HG03159 (cell line): ENCODE results near the gene ATP6V1B1.
A peak's percentile ranks its signal among the peaks of the same experiment; 100 is the strongest.

Experiments used
- ATAC-seq: cut with Tn5 transposase; IDR thresholded peaks from one replicate; pipeline ENCODE4 v1.9.1; 2021; ENCODE audit warnings: mild to moderate bottlenecking, moderate library complexity; ENCODE audit not compliant: unreplicated experiment

Gene ATP6V1B1

DNA sequence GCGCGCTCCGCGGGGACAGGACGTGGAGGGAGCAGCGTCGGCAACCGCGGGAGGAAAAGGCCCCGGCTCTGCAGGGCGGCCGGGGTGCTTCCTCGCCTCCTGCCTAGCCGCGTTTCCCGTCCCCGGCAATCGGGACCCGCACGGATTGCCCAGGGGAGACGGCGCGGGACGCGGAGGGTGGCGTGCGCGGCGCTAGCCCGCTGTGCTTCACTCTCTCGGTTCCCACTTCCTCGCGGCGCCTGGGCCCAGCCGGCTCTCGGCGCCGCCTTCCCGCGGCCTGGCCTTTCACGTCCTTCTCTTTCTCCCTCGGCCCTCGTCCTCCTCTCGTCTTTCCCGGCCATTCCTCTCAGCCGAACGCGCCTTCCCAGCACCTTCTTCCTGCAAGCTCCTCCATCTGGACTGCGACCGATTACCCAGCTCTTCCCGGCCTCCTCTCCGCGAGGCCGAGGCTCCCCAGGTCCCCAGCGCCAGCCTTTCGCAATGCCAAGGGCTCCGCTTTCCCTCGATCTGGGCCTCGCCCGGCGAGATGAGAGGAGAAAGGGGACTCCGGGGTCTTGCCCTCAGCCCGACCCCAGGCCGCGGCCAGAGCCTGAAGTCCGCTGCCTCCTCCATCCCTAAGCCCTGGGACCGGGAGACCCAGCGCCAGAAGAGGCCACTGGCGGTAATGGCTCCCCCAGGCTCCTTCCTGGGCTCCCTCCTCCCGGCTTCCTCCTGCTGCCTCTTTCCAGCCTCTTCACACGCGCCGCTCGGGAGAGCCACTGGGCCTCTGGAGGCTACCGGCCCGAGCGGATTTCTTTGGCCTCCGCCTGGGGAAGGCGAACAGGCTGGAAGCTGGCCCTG, 34.3 kb upstream of the ATP6V1B1 start:
- ATAC-seq, result no peak

DNA sequence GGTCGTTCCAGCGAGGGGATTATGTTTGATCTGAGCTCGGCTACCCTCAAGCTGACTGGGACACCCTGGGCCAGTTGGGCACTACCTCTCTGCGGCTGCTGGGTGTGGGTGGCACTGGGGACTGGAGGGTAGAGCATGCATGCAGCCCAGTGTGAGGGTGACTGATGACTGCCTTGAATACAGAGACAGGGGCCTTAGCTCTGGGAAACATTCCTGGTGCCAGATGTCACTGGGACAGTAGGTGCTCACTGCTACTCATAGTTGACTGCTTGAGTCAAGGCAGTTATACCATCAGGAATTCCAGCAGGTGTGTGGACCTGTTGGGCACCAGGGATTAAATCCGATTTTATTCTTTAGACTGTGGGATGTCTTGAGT, 33.6 kb upstream of the ATP6V1B1 start:
- no peak for ATAC-seq

DNA sequence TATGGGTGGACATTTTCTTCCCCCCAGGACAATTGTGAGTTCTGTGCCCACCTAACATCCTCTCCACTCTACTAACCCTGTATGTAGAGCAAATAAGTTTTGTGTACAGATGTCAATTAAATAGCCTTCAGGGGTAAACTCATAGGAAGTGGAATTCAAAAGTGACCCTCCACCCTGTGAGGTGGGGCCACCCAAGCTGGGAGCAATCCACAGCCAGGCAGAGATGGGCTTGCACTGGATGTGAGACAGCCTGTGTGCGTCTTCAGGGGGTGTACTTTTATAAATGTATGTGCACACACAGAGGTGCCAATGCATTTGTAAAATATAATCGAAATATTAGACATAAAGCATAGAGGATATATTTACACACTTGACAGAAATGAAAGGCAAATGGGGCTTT, 33.1 kb upstream of the ATP6V1B1 start:
- ATAC-seq, result no peak

DNA sequence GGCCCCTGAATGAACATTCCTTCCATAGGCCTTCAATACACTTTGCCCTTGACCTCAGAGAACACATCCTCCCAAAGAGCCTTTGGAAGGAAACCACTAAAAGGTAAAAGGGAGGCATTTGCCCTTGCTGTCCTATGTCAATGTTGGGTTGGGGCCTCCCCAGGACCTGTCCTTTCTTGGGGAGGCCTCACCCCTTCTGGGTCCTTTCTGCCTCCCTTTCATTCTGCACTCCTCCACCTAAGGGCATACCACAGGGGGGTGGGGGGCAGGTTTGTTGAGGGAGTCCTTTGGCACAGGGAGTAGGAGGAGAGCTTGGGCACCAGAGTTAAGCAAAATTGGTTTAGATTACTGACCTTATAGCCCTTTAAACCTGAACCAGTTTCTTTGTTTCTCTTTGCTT, 32.5 kb upstream of the ATP6V1B1 start:
- ATAC-seq, result no peak

DNA sequence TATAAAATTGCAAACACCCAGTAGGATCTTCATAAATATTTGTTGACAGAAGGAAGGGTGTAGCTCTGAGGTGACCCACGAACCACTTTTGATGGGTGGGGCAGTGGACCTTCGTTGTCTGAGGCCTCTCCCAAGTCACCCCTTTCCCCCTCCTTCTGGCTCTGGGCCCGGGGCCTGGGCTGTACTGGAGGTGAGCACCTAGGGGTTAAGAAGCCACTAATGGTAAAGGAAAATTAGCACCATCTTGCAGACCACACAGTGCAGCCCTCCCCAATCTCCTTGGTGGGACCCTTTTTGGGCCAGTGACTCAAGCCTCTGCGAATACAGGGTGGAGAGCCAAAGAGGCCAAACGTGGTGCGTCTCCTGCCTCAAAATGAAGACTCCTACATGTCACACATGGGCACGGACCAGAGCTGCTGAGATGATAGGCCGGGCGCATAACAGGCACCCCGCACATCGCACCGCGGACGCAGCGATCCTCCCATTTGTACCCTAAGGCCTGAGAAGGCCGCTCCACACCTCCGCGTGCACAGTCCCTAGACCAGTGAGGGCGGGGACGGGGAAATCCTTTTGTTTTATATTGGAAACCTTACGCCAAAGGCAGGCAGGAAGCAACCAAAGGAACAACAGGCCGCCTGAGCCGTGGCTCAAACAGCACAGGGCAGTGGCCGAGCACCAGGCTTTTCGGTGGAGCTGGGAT, 31.9 kb upstream of the ATP6V1B1 start:
- ATAC-seq, result no peak

DNA sequence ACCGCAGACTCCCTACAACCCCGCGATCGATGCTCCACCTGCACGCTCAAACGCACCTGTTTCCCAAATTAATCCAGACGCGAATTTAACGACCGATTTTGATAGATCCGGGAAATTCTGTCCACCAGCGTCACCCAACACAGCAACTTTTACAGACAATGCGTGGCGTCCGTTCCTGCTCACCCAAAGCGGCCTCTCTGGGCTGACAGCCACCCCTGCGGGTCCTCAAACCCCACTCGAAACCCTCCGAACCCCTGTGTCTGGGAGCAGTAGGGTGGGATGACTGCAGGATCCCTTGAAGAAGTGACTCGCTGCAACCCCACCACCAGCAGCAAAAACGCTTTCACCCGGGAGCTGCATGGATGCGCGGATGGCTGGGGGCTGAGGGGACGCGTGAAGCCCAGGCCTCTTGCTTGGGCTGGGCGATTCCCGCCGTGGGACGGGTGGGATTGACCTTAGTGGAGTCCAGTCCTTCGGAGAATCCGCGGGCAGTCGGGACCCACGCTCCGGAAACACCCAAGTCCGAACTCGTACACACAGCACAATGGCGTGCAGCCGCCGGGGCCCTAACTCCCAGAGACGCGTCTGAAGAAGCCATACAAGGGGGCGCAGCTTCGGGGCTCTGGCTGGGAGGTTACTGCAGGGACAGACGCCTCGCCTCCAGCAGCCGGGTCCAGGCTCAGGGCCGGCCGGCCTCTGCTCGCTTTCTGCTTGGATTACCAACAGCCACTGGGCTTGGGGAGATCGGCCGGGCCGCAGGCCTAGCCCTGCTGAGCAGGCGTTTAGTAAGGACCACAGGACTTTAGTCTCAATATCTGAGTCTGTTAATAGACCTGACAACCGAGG, 31.1 kb upstream of the ATP6V1B1 start:
- no peak for ATAC-seq

DNA sequence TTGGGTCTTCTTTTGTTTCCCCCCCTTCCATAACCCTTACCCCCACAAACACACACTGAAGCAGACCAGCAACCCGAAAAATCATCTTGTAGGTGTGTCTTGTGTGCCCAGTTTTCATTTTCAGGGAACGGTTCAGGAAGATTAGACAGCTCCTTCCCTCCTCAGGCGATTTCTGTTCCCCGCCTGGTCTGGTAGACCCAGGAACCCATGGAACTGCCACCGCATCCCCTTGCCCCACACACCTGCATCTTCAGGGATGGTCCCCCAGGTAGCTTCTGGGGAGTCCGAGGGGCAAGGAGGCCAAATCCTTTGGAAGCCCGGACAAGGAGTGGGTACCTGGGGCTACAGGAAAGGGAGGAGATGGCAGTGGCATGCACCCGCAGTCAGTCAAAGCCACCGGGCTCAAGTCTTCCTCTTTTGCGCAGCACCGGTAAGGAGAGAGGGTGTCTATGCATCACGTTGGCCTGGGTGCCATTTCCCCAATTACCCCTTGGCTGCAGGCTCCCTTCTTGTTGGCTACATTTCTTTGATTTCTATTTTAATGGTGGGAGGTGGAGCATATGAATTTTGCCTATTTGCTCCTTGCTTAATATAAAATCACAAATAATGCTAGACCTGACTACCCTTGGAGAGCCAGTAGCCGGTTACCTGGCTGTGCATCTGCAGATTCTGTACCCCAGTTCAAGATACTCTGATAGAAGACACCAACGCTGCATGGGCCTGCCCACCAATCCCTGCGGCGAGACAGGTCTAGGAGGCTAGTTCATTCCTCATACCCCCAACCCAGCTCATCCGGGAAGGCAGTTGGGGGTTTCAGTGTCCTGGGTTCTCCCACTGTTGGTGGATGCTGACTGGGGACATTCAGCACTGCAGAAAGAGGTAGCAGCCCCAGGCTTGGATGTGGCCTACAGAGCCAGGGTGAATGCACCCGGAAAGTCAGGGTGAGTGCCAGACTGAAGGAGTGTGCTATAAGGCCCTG, 30.0 kb upstream of the ATP6V1B1 start:
- ATAC-seq, result no peak

DNA sequence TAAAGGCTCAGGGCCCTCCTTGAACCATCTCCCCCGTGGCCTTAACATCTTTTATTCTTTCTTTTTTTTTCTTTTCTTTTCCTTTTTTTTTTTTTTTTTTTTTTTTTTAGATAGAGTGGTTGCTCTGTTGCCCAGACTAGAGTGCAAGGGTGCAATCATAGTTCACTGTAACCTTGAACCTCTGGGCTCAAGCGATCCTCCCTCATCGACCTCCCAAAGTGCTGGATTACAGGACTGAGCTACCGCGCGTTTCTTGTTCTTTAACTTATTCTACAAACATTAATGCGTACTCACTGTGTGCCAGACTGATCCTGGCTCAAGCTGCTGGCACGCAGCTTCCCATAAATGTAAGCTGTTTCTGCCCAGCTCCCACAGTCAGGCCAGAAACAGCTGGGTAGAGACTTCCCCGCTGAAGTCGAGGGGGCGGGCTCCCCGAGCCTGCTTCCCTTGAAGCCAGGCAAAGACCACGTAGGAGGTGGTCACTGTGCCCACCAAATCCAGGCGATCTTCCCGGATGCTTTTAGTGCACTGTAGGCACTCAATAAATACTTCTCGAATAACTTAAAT, 29.2 kb upstream of the ATP6V1B1 start:
- no peak for ATAC-seq

DNA sequence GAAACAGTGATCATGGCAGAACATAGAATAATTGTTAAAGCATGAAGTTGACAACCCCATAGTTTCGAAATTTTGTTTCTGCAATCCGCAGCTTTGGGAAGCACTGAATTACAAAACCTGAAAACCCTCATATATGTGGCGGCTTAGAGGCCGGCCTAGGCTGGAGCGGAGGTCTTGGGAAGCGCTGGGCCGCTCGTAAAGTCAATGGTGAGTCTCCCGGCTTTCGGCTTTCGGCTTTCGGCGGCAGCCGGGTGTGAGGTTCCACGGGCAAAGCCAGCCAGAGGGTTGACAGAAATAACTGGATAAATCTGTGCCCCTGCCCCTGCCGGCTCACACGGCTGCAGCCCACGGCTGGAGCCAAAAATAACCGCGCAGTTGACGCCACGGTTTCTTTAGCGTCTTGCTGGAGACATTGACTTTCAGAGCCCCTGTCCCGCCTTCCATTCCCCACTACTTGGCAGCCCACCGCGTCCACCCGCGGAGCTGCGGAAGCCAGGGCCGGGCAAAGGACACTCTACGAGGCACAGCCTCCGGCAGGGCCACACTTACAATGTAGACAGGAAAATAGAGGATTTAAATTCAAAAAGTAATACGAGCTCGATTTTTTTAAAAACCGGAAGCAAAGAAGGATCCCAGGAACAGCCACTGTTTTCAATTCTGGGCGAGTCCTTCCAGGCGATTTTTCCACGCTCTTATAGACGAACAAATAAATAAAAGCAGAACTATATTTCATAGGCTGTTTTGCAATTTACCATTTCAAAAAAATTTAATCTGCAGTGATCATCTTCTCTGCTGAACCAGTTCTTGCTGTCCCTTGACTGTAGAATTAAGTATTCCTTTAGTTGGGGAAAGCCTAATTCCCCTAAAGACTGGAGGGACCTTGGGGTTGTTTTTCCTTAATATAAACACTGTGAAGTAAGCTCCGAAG, 28.3 kb upstream of the ATP6V1B1 start:
- no peak for ATAC-seq

DNA sequence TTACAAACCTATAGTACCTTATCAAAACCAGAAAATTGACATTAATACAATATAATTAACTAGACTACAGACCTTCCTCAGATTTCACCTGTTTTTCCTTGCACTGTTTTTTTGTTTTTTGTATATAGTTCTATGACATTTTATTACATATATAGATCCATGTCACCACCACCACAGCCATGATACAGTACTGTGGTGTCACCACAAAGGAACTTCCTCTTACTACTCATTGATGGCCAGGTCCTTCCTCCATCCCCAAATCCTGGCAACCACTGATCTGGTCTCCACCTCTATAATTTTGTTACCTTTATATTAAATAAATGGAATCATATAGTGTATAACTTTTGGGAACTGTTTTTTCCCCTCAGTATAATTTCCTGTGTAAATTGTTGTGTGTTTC, 19.4 kb upstream of the ATP6V1B1 start:
- no peak for ATAC-seq

DNA sequence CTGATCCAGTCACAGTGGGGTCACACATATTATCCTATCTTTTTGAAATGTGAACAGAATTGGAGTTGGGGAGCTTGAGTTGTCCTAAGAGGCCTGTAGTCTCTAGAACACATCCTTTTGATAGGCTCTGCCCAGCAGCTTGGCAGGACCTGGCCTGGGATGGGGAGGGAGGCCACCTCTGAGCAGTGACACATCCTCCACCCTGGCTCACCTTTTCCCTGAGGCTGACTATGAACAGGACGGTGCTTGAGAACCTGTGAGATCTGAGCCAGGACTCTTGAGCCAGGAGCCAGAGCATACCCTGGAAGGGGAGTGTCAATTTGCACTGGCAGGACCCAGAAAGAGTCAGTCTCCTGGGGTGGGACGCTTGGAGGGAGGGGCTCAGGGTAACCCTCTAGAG, 17.7 kb upstream of the ATP6V1B1 start:
- no peak for ATAC-seq

DNA sequence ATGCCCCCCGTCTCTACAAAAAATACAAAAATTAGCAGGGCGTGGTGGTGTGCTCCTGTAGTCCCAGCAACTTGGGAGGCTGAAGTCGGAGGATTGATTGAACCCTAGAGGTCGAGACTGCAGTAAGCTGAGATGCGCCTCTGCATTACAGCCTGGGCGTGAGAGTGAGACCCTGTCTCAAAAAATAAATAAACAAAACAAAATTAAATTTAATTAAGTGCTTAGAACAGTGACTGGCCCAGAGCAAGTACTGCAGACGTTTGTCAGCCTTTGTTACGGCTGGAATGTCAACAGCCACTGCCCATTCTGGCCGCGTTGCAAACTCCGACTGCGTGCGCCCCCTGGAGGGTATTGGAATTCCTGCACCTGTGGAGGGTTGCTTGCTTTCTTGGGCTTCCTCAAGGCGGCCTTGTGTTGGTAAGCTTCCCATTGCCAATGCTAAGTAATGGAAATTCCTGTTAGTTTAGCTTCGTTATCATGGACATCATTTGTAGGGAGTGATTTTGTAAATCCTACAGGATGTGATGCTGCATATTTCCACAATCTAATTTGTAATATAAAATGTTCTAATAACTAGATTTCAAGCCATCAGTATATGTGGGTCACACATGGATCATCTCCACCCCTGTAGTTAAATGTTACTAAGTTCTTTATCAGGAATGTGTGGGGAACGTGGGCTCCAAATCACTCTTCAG, 15.9 kb upstream of the ATP6V1B1 start:
- ATAC-seq, result peak; percentile 70

DNA sequence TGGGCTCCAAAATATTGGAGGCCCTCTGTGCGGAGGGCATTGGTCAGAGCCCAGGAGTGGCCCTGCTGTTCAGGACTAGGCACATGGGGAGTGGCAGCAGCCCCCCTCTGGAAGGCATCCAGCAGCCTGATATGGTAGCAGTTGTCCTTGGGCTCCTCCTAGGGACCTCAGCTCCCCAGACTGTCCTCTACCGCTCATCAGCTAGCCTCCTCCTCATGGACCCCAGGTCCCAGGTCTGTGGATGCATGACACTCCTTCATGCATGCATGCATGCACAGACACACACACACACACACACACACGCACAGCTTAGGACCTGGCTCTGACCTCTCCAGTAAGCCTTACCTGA, 15.4 kb upstream of the ATP6V1B1 start:
- no peak for ATAC-seq

DNA sequence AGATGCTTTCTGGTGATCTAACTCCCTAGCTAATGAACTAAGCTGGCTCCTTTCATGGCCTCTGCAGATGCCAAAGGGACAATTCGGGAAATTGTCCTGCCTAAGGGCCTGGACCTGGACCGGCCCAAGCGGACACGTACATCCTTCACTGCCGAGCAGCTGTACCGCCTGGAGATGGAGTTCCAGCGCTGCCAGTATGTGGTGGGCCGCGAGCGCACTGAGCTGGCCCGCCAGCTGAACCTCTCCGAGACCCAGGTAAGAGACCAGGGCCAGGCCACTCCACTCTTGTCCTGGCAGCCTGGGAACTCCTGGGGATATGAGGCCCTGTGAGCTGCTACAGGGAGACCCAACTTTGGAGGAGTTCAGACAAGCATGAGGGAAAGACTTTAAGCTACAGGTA, 14.7 kb upstream of the ATP6V1B1 start:
- no peak for ATAC-seq

DNA sequence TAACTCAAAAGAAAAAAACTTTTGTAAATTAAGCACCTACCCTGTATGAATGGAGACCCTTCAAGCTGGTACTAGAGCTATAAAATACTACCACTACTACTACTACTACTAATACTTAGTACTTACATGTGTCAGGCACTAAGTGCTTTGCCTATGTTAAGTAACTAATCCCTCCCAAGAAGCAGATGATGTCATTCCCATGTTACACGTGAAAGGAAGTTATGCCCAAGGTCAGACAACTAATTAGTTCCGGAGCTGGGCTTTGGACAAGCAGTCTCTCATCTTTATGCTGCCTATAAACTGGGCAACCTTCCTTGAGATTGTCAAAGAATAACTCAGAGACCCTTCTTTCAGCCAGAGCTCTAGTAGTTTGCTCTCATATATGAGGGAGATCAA, 13.9 kb upstream of the ATP6V1B1 start:
- no peak for ATAC-seq

DNA sequence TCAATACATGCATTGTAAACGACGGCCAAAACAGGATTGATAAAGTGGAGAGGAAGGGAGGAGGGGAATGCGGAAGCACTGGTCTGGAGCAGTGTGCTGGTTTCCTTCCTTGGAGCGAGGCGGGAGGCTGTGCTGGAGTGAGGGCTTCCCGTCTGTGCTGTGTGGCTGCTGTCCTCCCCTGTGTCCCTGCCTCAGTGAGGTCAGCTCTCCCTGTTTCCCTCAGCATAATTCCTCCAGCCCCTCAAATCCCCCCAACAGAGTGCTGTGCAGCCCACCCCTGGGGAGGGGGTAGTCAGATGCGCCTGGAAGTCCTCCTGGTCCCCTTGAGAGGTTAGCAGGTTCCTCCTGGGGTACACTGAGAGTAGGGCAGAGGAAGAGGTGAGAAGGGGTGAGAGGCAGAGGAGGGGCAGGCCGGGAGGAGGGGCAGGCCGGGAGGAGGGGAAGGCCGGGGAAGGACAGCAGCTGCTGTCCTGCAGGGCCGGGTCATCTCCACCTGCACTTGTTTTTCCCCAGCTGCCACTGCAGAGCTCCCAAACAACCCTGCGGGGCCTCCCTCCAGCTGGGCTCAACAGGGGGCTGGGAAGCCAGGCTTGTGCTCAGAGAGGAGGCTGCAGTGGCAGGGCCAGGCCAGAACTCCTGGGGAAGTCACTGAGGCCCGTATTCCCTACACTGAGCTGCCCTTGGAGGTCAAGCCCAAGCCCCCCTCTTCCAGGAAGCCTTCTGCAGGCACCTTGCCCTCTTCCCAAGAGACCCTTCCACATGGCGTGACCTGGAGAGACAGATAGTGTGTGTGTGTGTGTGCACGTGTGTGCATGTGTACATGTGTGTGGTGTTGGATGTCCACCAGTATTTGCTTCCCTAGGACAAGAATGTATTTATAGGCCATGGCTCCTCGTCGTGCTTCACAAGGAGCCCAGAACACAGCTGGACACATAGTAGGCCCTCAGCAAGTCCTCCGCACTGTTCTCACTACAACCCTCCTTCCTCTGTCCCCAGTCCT, 13.2 kb upstream of the ATP6V1B1 start:
- no peak for ATAC-seq

DNA sequence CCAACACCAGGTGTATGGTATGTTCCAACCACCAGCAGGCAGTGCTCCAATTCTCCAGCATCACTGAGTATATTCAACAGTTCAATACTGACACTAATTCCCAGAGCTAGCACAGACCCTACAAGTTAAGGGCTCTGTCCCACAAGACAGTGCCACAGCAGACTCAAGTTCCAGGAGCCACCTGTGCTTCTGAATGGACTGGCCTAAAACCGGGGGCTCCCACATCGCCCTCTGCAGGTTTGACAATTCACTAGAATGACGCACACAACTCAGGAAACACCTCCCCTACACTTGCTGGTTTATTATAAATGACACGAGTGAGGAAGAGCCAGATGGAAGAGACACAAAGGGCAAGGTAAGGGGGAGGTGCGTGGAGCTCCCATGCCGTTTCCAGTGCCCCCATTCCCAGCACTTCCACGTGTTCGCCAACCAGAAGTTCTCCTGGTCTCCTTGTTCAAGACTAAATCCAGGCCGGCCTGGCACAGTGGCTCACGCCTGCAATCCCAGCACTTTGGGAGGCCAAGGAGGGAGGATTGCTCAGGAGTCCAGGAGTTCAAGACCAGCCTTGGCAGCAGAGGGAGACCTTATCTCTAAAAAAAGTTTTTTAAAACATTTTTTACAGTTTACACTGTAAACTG, 12.2 kb upstream of the ATP6V1B1 start:
- no peak for ATAC-seq
